Thyroid gland (tissue), 4 donors: Measurements from ENCODE around the gene NUMB. TPM values are rescaled to one million over a fixed set of nuclear protein-coding genes. Genes with fewer than 3 reads are reported as not detected.
"Not testable (repeated sequence)": the region's sequence is repeated elsewhere in the genome, so short reads cannot be mapped to it uniquely, and the experiment has no call there.

Experiments used
- DNase-seq, 2 donors: peaks; one replicate each; pipeline ENCODE4 v3.0.0-alpha.2; 2019
- H3K27ac ChIP-seq, 3 donors: fragments of 200-600 bp; sonication (generic); 1 replicate in 2 of 3; 2 replicates in 1 of 3; pipeline ENCODE4 v1.5.1; 2016 to 2019; ENCODE audit warnings: mild to moderate bottlenecking in 1 of 3, moderate library complexity in 1 of 3
- H3K27me3 ChIP-seq: fragments of 200-600 bp; sonication (generic); one replicate; pipeline ENCODE4 v1.5.1; 2019
- H3K36me3 ChIP-seq, 2 donors: fragments of 200-600 bp; sonication (generic); one replicate each; pipeline ENCODE4 v1.5.1; 2016 to 2019
- H3K4me1 ChIP-seq, 2 donors: fragments of 200-600 bp; sonication (generic); one replicate each; pipeline ENCODE4 v1.5.1; 2017 to 2019
- H3K4me3 ChIP-seq, 3 donors: fragments of 200-600 bp; sonication (generic); replicated peaks in 1 of 3; 1 replicate in 2 of 3; 2 replicates in 1 of 3; pipeline ENCODE4 v1.5.1; 2016; ENCODE audit warnings: mild to moderate bottlenecking in 1 of 3
- H3K9me3 ChIP-seq: fragments of 200-600 bp; sonication (generic); one replicate; pipeline ENCODE4 v1.5.1; 2017
- POLR2A ChIP-seq, 2 donors: fragments of 450-650 bp; IDR thresholded peaks; one replicate each; pipeline ENCODE4 v1.6.1; 2017; ENCODE audit warnings: antibody characterized with exemption in 2 of 2, mild to moderate bottlenecking in 2 of 2, moderate library complexity in 1 of 2
- WGBS, 2 donors: methylation state at CpG; one replicate each; pipeline ENCODE4 v1.1.5; 2017; 5-methylcytosine and 5-hydroxymethylcytosine counted together
- intact Hi-C: fragments of 100-400 bp; cut with DNase I; formaldehyde crosslinking; loops from one replicate; pipeline ENCODE4 v1.15.1; 2023
- total RNA-seq, 4 donors: library from RNA; depleted of rRNA; stranded (reverse); fragments of >200 nt; gene quantifications; one replicate each; pipeline ENCODE4 v1.2.3, GENCODE V29; 2016
- TF ChIP-seq, protein P1 (sequence below), 6 experiments: fragments of 200-600 bp in 3 of 6; fragments of 450-650 bp in 3 of 6; sonication (generic) in 3 of 6; IDR thresholded peaks; one replicate each; pipeline ENCODE4 v1.5.1; 2016 to 2019; ENCODE audit warnings: antibody characterized with exemption in 6 of 6, mild to moderate bottlenecking in 2 of 6, inconsistent platforms in 1 of 6, moderate library complexity in 1 of 6

Gene NUMB
- total RNA-seq, 4 donors from 2014 or later, result 67.1 to 101 (median 86.7) TPM

DNA sequence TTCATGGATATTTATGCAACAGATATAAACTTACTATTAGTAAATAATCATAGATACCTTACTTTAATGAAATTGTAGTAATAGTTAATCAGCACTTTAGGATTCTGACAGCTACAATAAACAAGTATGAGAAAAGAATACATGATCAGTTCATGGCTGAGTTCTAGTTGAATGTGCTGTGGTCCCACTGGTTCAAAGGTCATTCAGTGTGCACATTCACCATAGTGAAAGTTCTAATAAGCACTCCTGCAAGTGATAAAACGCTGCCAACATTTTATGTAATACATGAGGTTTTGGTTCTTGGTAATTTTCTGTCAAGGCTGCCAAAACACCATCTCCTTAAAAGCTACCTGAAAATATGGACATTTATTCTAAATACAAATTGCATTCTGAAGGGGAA lies 92.6 kb downstream of the NUMB start:
- H3K36me3 ChIP-seq, result no peaks in the 10 kb centered on the region
- H3K27ac ChIP-seq, result no peak overlapping the region
- H3K9me3 ChIP-seq, result no peaks in the 10 kb centered on the region
- peaks cover 0 to 4% of the 10 kb centered on the region in 2 donors for H3K4me1 ChIP-seq
- no peaks in the 10 kb centered on the region for H3K27me3 ChIP-seq
- DNase-seq, result no peak
- no peak for TF ChIP-seq POLR2A (IDR thresholded peaks at IDR 0.05)
- 72 to 86% methylated on average over 1 of the region's 1 CpG for WGBS, 2 donors
- intact Hi-C loops, result no loop called here
- H3K4me3 ChIP-seq, result no peak overlapping the region

DNA sequence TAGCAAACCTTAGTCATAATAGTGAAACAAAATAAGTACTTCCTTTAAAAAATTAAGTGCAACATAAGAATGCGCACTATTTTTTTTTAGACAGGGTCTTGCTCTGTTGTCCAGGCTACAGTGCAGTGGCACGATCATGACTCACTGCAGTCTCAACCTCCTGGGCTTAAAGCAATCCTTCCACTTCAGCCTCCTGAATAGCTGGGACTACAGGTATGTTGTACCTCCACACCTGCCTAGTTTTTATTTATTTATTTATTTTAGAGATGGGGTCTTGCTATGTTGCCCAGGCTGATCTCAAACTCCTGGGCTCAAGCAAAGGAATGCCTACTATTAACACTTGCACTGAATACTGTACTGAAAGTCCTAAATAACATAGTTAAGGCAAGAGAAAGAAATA lies 93.8 kb downstream of the NUMB start:
- intact Hi-C loops, result no loop called here
- no peaks in the 10 kb centered on the region for H3K9me3 ChIP-seq
- 97 to 98% methylated on average over 2 of the region's 2 CpGs for WGBS, 2 donors
- peaks cover 0 to 4% of the 10 kb centered on the region in 2 donors for H3K4me1 ChIP-seq
- H3K27ac ChIP-seq, result no peak overlapping the region
- no peak for TF ChIP-seq POLR2A (IDR thresholded peaks at IDR 0.05)
- TF ChIP-seq, protein P1, sequence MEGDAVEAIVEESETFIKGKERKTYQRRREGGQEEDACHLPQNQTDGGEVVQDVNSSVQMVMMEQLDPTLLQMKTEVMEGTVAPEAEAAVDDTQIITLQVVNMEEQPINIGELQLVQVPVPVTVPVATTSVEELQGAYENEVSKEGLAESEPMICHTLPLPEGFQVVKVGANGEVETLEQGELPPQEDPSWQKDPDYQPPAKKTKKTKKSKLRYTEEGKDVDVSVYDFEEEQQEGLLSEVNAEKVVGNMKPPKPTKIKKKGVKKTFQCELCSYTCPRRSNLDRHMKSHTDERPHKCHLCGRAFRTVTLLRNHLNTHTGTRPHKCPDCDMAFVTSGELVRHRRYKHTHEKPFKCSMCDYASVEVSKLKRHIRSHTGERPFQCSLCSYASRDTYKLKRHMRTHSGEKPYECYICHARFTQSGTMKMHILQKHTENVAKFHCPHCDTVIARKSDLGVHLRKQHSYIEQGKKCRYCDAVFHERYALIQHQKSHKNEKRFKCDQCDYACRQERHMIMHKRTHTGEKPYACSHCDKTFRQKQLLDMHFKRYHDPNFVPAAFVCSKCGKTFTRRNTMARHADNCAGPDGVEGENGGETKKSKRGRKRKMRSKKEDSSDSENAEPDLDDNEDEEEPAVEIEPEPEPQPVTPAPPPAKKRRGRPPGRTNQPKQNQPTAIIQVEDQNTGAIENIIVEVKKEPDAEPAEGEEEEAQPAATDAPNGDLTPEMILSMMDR (IDR thresholded peaks at IDR 0.05), result no peak
- DNase-seq, result no peak
- H3K4me3 ChIP-seq, result no peak overlapping the region
- no peaks in the 10 kb centered on the region for H3K27me3 ChIP-seq
- no peaks in the 10 kb centered on the region for H3K36me3 ChIP-seq

DNA sequence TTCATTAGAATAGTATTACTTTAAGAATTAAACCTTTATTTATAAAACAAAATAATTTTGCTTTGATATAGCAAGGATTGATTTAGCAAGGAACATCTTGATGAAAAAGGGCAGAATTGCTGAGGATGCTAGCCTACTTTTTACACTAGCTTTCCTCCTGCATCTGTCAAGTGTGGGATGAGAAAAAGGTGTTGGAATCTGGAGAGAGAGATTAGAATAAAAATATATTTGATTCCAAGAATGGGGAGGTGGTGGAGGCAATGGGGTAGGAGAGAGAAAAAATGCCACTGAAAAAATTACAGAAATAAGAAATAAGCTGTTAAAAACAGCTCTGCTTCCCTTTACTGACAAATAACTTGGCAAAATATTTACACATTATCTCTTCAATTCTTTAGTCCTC lies 98.9 kb downstream of the NUMB start:
- TF ChIP-seq POLR2A (IDR thresholded peaks at IDR 0.05), result no peak
- TF ChIP-seq, protein P1 (IDR thresholded peaks at IDR 0.05), result no peak
- Histone ChIP-seq H3K4me3 (no peak overlapping the region), H3K27me3 (no peaks in the 10 kb centered on the region), H3K27ac (no peak overlapping the region), H3K4me1 (no peaks in the 10 kb centered on the region), H3K9me3 (no peaks in the 10 kb centered on the region), H3K36me3 (no peaks in the 10 kb centered on the region)
- intact Hi-C loops, result no loop called here
- DNase-seq, result no peak

DNA sequence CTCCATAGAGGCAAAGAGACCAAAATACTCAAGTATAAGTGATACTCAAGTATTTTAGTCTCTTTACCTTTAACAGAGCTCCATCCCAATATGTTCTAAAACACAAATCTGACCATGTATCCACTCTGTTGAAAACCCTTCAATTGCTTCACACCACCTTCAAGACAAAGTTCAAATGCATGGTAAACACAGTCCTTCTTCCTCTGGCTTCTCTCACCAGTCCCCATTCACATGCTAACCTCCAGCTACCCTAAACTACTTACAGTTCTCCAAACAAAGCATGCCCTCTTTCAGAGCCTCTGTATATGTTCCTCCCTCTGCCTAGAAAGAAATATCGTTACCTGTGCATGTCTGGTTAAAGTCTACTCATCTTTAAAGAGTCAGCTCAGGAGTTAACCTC lies 100.2 kb downstream of the NUMB start:
- Histone ChIP-seq H3K36me3 (no peaks in the 10 kb centered on the region), H3K27ac (no peak overlapping the region), H3K4me3 (no peak overlapping the region), H3K4me1 (no peaks in the 10 kb centered on the region), H3K27me3 (no peaks in the 10 kb centered on the region), H3K9me3 (no peaks in the 10 kb centered on the region)
- TF ChIP-seq, protein P1 (IDR thresholded peaks at IDR 0.05), result no peak
- no peak for TF ChIP-seq POLR2A (IDR thresholded peaks at IDR 0.05)
- 67 to 84% methylated on average over 1 of the region's 1 CpG for WGBS, 2 donors
- no peak for DNase-seq
- intact Hi-C loops, result no loop called here

DNA sequence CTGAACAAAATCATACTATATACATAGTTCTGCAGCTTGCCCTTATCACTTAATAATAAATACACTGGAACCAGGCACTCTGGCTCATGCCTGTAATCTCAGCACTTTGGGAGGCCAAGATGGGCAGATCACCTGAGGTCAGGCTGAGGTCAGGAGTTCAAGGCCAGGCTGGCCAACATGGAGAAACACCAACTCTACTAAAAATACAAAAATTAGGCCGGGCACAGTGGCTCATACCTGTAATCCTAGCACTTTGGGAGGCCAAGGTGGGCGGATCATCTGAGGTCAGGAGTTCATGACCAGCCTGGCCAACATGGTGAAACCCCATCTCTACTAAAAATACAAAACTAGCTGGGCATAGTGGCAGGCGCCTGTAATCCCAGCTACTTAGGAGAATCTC lies 109.3 kb downstream of the NUMB start:
- H3K27me3 ChIP-seq, intact Hi-C loops, H3K4me1 ChIP-seq, H3K4me3 ChIP-seq, DNase-seq, H3K9me3 ChIP-seq, H3K36me3 ChIP-seq, H3K27ac ChIP-seq: not testable (repeated sequence)
- 84 to 90% methylated on average over 3 of the region's 3 CpGs for WGBS, 2 donors

DNA sequence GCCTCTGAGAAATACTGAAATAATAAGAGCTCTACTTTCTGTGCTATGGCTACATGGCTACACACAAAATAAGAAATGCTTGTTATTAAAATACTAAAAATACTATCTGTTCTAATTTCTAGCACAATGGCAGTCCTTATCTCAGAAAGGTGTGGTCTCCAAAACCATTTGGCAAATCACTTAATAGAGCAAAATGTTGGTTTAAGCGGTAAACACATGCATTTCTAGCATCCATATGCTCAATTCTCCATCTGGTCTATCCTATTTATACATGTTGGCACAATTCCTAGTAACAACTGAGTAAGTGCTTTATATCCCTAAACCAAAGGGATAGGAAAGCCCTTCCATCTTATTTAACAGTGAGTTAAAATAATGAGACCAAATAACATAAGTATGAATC lies 114.0 kb downstream of the NUMB start:
- Histone ChIP-seq H3K4me1 (peaks cover 0 to 6% of the 10 kb centered on the region in 2 donors), H3K36me3 (no peaks in the 10 kb centered on the region), H3K27ac (no peak overlapping the region), H3K9me3 (no peaks in the 10 kb centered on the region), H3K27me3 (no peaks in the 10 kb centered on the region), H3K4me3 (no peak overlapping the region)
- no peak for TF ChIP-seq POLR2A (IDR thresholded peaks at IDR 0.05)
- intact Hi-C loops, result no loop called here
- DNase-seq, result no peak
- 95 to 98% methylated on average over 1 of the region's 1 CpG for WGBS, 2 donors

DNA sequence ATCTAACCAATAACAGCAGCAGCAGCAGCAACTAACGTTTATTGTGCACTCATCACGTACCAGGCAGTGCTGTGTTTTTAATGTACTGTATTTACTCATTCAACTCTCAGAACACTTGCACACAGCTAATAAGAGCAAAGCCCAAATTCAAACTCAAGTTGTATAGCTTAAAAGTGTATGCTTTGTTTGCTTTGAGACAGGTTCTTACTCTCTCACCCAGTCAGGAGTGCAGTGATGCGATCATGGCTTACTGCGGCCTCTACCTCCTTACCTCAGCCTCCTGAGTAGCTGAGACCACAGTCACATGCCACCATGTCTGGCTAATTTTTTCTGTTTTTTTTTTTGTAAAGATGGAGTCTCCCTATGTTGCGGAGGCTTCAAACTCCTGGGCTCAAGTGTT lies 115.7 kb downstream of the NUMB start:
- no peak for TF ChIP-seq POLR2A (IDR thresholded peaks at IDR 0.05)
- TF ChIP-seq, protein P1 (IDR thresholded peaks at IDR 0.05), result no peak
- Histone ChIP-seq H3K4me1 (peaks cover 0 to 6% of the 10 kb centered on the region in 2 donors), H3K27ac (no peak overlapping the region), H3K4me3 (no peak overlapping the region), H3K9me3 (no peaks in the 10 kb centered on the region), H3K27me3 (no peaks in the 10 kb centered on the region), H3K36me3 (no peaks in the 10 kb centered on the region)
- intact Hi-C loops, result no loop called here
- no peak for DNase-seq
- 72 to 76% methylated on average over 5 of the region's 5 CpGs for WGBS, 2 donors
